ENCODE results near the gene SORCS2.

Gene SORCS2

GRCh38 chr4:7168106-7168505, 24.2 kb upstream of the SORCS2 start:
- Mint-ChIP-seq H3K27me3 (no peaks in the 10 kb centered on the region), H3K4me3 (no peak overlapping the region), H3K4me1 (ENCODE audit: low read depth) (peaks cover 5% of the 10 kb centered on the region), H3K36me3 (ENCODE audit: low read depth) (no peaks in the 10 kb centered on the region), H3K27ac (no peak overlapping the region), H3K9me3 (no peaks in the 10 kb centered on the region)
- peak; percentile 9 for DNase-seq

- peaks cover 5% of the 10 kb centered on the region for H3K4me1 Mint-ChIP-seq (ENCODE audit: low read depth)
- peak; percentile 14 for DNase-seq
- H3K27ac Mint-ChIP-seq, result no peak overlapping the region
- no peaks in the 10 kb centered on the region for H3K36me3 Mint-ChIP-seq (ENCODE audit: low read depth)
- H3K4me3 Mint-ChIP-seq, result no peak overlapping the region
- H3K27me3 Mint-ChIP-seq, result no peaks in the 10 kb centered on the region
- no peaks in the 10 kb centered on the region for H3K9me3 Mint-ChIP-seq
These were observed 23.2 kb upstream of the SORCS2 start for GRCh38 chr4:7169134-7169533.

GRCh38 chr4:7170012-7170411, 22.3 kb upstream of the SORCS2 start:
- DNase-seq, result no peak
- H3K36me3 Mint-ChIP-seq (ENCODE audit: low read depth), result no peaks in the 10 kb centered on the region
- no peaks in the 10 kb centered on the region for H3K9me3 Mint-ChIP-seq
- H3K27me3 Mint-ChIP-seq, result no peaks in the 10 kb centered on the region
- no peak overlapping the region for H3K4me3 Mint-ChIP-seq
- peaks cover 5% of the 10 kb centered on the region for H3K4me1 Mint-ChIP-seq (ENCODE audit: low read depth)
- H3K27ac Mint-ChIP-seq, result no peak overlapping the region

- no peak overlapping the region for H3K4me3 Mint-ChIP-seq
- H3K27me3 Mint-ChIP-seq, result no peaks in the 10 kb centered on the region
- H3K36me3 Mint-ChIP-seq (ENCODE audit: low read depth), result no peaks in the 10 kb centered on the region
- H3K9me3 Mint-ChIP-seq, result no peaks in the 10 kb centered on the region
- H3K27ac Mint-ChIP-seq, result no peak overlapping the region
- no peak for DNase-seq
- H3K4me1 Mint-ChIP-seq (ENCODE audit: low read depth), result peaks cover 5% of the 10 kb centered on the region
These were observed 21.0 kb upstream of the SORCS2 start for GRCh38 chr4:7171191-7171900.

GRCh38 chr4:7172508-7172907, 19.8 kb upstream of the SORCS2 start:
- no peak overlapping the region for H3K4me3 Mint-ChIP-seq
- H3K27ac Mint-ChIP-seq, result no peak overlapping the region

GRCh38 chr4:7172946-7173345, 19.4 kb upstream of the SORCS2 start:
- no peaks in the 10 kb centered on the region for H3K27me3 Mint-ChIP-seq
- H3K36me3 Mint-ChIP-seq (ENCODE audit: low read depth), result no peaks in the 10 kb centered on the region
- DNase-seq, result peak; percentile 11
- H3K4me3 Mint-ChIP-seq, result no peak overlapping the region
- no peaks in the 10 kb centered on the region for H3K9me3 Mint-ChIP-seq
- H3K27ac Mint-ChIP-seq, result no peak overlapping the region
- peaks cover 5% of the 10 kb centered on the region for H3K4me1 Mint-ChIP-seq (ENCODE audit: low read depth)

More at GRCh38 chr4:7172508-7172907, 19.8 kb upstream of the SORCS2 start:
- no peaks in the 10 kb centered on the region for H3K9me3 Mint-ChIP-seq
- DNase-seq, result no peak
- no peaks in the 10 kb centered on the region for H3K27me3 Mint-ChIP-seq
- H3K36me3 Mint-ChIP-seq (ENCODE audit: low read depth), result no peaks in the 10 kb centered on the region
- H3K4me1 Mint-ChIP-seq (ENCODE audit: low read depth), result peaks cover 5% of the 10 kb centered on the region

GRCh38 chr4:7173841-7174449, 18.4 kb upstream of the SORCS2 start:
- H3K4me1 Mint-ChIP-seq (ENCODE audit: low read depth), result peaks cover 5% of the 10 kb centered on the region
- no peaks in the 10 kb centered on the region for H3K27me3 Mint-ChIP-seq
- H3K4me3 Mint-ChIP-seq, result no peak overlapping the region
- no peaks in the 10 kb centered on the region for H3K36me3 Mint-ChIP-seq (ENCODE audit: low read depth)
- DNase-seq, result no peak
- H3K27ac Mint-ChIP-seq, result no peak overlapping the region
- no peaks in the 10 kb centered on the region for H3K9me3 Mint-ChIP-seq

- H3K9me3 Mint-ChIP-seq, result peaks cover 5% of the 10 kb centered on the region
- no peaks in the 10 kb centered on the region for H3K36me3 Mint-ChIP-seq (ENCODE audit: low read depth)
These were observed 13.2 kb upstream of the SORCS2 start for GRCh38 chr4:7179158-7179557.

GRCh38 chr4:7180938-7181337, 11.4 kb upstream of the SORCS2 start:
- Mint-ChIP-seq H3K4me3 (no peak overlapping the region), H3K4me1 (ENCODE audit: low read depth) (peaks cover 10% of the 10 kb centered on the region), H3K9me3 (peaks cover 5% of the 10 kb centered on the region), H3K36me3 (ENCODE audit: low read depth) (no peaks in the 10 kb centered on the region), H3K27ac (no peak overlapping the region), H3K27me3 (peaks cover 11% of the 10 kb centered on the region)
- no peak for DNase-seq

More at GRCh38 chr4:7179158-7179557, 13.2 kb upstream of the SORCS2 start:
- Mint-ChIP-seq H3K27me3 (peaks cover 11% of the 10 kb centered on the region), H3K27ac (no peak overlapping the region), H3K4me1 (ENCODE audit: low read depth) (peaks cover 10% of the 10 kb centered on the region), H3K4me3 (no peak overlapping the region)
- DNase-seq, result no peak

- Mint-ChIP-seq H3K4me1 (ENCODE audit: low read depth) (peaks cover 10% of the 10 kb centered on the region), H3K27me3 (peaks cover 13% of the 10 kb centered on the region), H3K36me3 (ENCODE audit: low read depth) (no peaks in the 10 kb centered on the region), H3K9me3 (peaks cover 5% of the 10 kb centered on the region), H3K4me3 (no peak overlapping the region), H3K27ac (no peak overlapping the region)
- no peak for DNase-seq
These were observed 9.7 kb upstream of the SORCS2 start for GRCh38 chr4:7182616-7183015.

GRCh38 chr4:7183161-7183560, 9.2 kb upstream of the SORCS2 start:
- Mint-ChIP-seq H3K27me3 (peaks cover 16% of the 10 kb centered on the region), H3K4me3 (no peak overlapping the region), H3K9me3 (peaks cover 5% of the 10 kb centered on the region), H3K27ac (no peak overlapping the region), H3K4me1 (ENCODE audit: low read depth) (peaks cover 10% of the 10 kb centered on the region), H3K36me3 (ENCODE audit: low read depth) (no peaks in the 10 kb centered on the region)
- no peak for DNase-seq

- no peak overlapping the region for H3K27ac Mint-ChIP-seq
These were observed 8.4 kb upstream of the SORCS2 start for GRCh38 chr4:7183780-7184460.

GRCh38 chr4:7185487-7186030, 6.8 kb upstream of the SORCS2 start:
- Mint-ChIP-seq H3K36me3 (ENCODE audit: low read depth) (no peaks in the 10 kb centered on the region), H3K4me1 (ENCODE audit: low read depth) (peaks cover 10% of the 10 kb centered on the region), H3K27me3 (peaks cover 39% of the 10 kb centered on the region), H3K27ac (no peak overlapping the region), H3K4me3 (no peak overlapping the region), H3K9me3 (no peaks in the 10 kb centered on the region)
- no peak for DNase-seq

More at GRCh38 chr4:7183780-7184460, 8.4 kb upstream of the SORCS2 start:
- H3K27me3 Mint-ChIP-seq, result peaks cover 24% of the 10 kb centered on the region
- H3K4me3 Mint-ChIP-seq, result no peak overlapping the region
- no peak for DNase-seq
- peaks cover 10% of the 10 kb centered on the region for H3K4me1 Mint-ChIP-seq (ENCODE audit: low read depth)
- H3K9me3 Mint-ChIP-seq, result peaks cover 5% of the 10 kb centered on the region
- H3K36me3 Mint-ChIP-seq (ENCODE audit: low read depth), result no peaks in the 10 kb centered on the region

GRCh38 chr4:7186031-7186430, 6.3 kb upstream of the SORCS2 start:
- no peak for DNase-seq
- H3K4me3 Mint-ChIP-seq, result no peak overlapping the region
- H3K27ac Mint-ChIP-seq, result no peak overlapping the region
- H3K4me1 Mint-ChIP-seq (ENCODE audit: low read depth), result peaks cover 10% of the 10 kb centered on the region
- no peaks in the 10 kb centered on the region for H3K36me3 Mint-ChIP-seq (ENCODE audit: low read depth)
- no peaks in the 10 kb centered on the region for H3K9me3 Mint-ChIP-seq
- H3K27me3 Mint-ChIP-seq, result peaks cover 43% of the 10 kb centered on the region
